ENCODE data around the gene CCDC85B.
"Not testable (repeated sequence)": the region's sequence is repeated elsewhere in the genome, so short reads cannot be mapped to it uniquely, and the experiment has no call there.

CCDC85B gene

GRCh38 chr11:65887723-65888162 lies 2.7 kb upstream of the CCDC85B start:
- no peak for DNase-seq

GRCh38 chr11:65888163-65888814 lies 2.2 kb upstream of the CCDC85B start, which contains the start of gene FIBP:
Gene FIBP, minus strand, starts transcription at chr11:65888471. Its CDS starts 53 bp downstream, at chr11:65888418.
- peak; percentile 98 for DNase-seq

GRCh38 chr11:65891219-65892136 lies 1.0 kb downstream of the CCDC85B start:
- DNase-seq: peak; percentile 64

- not testable (repeated sequence) for DNase-seq
Measured at GRCh38 chr11:65892137-65892540, 1.7 kb downstream of the CCDC85B start.

- no peak for DNase-seq
Measured at GRCh38 chr11:65892661-65893317, 2.3 kb downstream of the CCDC85B start.

GRCh38 chr11:65894034-65894591 lies 3.6 kb downstream of the CCDC85B start:
- DNase-seq: no peak

- DNase-seq: no peak
Measured at GRCh38 chr11:65895482-65895981, 5.1 kb downstream of the CCDC85B start.

GRCh38 chr11:65896034-65896999 lies 5.8 kb downstream of the CCDC85B start:
- DNase-seq: no peak

GRCh38 chr11:65897020-65897471 lies 6.6 kb downstream of the CCDC85B start:
- DNase-seq: no peak

GRCh38 chr11:65898656-65899355 lies 8.3 kb downstream of the CCDC85B start:
- no peak for DNase-seq

- DNase-seq: no peak
Measured at GRCh38 chr11:65899356-65900124, 9.1 kb downstream of the CCDC85B start.

- DNase-seq: no peak
Measured at GRCh38 chr11:65900125-65900898, 9.8 kb downstream of the CCDC85B start, which contains the start of gene FOSL1. Gene FOSL1, minus strand, starts transcription at chr11:65900388. Its CDS starts 49 bp downstream, at chr11:65900339.

- DNase-seq: no peak
Measured at GRCh38 chr11:65900899-65901180, 10.4 kb downstream of the CCDC85B start.

GRCh38 chr11:65903068-65903481 lies 12.6 kb downstream of the CCDC85B start:
- no peak for DNase-seq

GRCh38 chr11:65903715-65904114 lies 13.2 kb downstream of the CCDC85B start:
- DNase-seq: no peak

GRCh38 chr11:65906602-65907001 lies 16.1 kb downstream of the CCDC85B start:
- no peak for DNase-seq

GRCh38 chr11:65907878-65908277 lies 17.4 kb downstream of the CCDC85B start:
- no peak for DNase-seq

GRCh38 chr11:65911682-65912568 lies 21.5 kb downstream of the CCDC85B start:
- DNase-seq: peak; percentile 36

Measured in NCI-H1092 (cell line).